IPS-20b (cell line): ENCODE data around the gene LRRC4B.
A peak's percentile ranks its signal among the peaks of the same experiment; 100 is the strongest.
"Not testable (repeated sequence)": the region's sequence is repeated elsewhere in the genome, so short reads cannot be mapped to it uniquely, and the experiment has no call there.

ENCODE experiments used
- H3K27ac ChIP-seq: one replicate; pipeline ENCODE4 v1.5.1; 2013; ENCODE audit warnings: low read length
- H3K27me3 ChIP-seq: 2 replicates; pipeline ENCODE4 v1.6.1; 2013; ENCODE audit warnings: mild to moderate bottlenecking, low read length, inconsistent platforms; ENCODE audit not compliant: insufficient read depth
- H3K36me3 ChIP-seq: 2 replicates; pipeline ENCODE4 v1.6.1; 2013; ENCODE audit warnings: low read depth, mild to moderate bottlenecking, inconsistent platforms, low read length, moderate library complexity; ENCODE audit not compliant: insufficient read depth
- H3K4me1 ChIP-seq: 2 replicates; pipeline ENCODE4 v1.6.1; 2013; ENCODE audit warnings: mild to moderate bottlenecking, control low read depth, inconsistent platforms, low read length, moderate library complexity; ENCODE audit not compliant: insufficient read depth
- H3K4me3 ChIP-seq: 2 replicates; pipeline ENCODE4 v1.5.1; 2013; ENCODE audit warnings: mild to moderate bottlenecking, low read length, inconsistent platforms
- H3K9ac ChIP-seq: 2 replicates; pipeline ENCODE4 v1.6.1; 2013; ENCODE audit warnings: low read depth, mild to moderate bottlenecking, inconsistent platforms, low read length, moderate library complexity
- H3K9me3 ChIP-seq: 2 replicates; pipeline ENCODE4 v1.6.1; 2013; ENCODE audit warnings: mild to moderate bottlenecking, low read depth, low read length, inconsistent platforms; ENCODE audit not compliant: insufficient read depth

Gene LRRC4B, protein sequence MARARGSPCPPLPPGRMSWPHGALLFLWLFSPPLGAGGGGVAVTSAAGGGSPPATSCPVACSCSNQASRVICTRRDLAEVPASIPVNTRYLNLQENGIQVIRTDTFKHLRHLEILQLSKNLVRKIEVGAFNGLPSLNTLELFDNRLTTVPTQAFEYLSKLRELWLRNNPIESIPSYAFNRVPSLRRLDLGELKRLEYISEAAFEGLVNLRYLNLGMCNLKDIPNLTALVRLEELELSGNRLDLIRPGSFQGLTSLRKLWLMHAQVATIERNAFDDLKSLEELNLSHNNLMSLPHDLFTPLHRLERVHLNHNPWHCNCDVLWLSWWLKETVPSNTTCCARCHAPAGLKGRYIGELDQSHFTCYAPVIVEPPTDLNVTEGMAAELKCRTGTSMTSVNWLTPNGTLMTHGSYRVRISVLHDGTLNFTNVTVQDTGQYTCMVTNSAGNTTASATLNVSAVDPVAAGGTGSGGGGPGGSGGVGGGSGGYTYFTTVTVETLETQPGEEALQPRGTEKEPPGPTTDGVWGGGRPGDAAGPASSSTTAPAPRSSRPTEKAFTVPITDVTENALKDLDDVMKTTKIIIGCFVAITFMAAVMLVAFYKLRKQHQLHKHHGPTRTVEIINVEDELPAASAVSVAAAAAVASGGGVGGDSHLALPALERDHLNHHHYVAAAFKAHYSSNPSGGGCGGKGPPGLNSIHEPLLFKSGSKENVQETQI

DNA sequence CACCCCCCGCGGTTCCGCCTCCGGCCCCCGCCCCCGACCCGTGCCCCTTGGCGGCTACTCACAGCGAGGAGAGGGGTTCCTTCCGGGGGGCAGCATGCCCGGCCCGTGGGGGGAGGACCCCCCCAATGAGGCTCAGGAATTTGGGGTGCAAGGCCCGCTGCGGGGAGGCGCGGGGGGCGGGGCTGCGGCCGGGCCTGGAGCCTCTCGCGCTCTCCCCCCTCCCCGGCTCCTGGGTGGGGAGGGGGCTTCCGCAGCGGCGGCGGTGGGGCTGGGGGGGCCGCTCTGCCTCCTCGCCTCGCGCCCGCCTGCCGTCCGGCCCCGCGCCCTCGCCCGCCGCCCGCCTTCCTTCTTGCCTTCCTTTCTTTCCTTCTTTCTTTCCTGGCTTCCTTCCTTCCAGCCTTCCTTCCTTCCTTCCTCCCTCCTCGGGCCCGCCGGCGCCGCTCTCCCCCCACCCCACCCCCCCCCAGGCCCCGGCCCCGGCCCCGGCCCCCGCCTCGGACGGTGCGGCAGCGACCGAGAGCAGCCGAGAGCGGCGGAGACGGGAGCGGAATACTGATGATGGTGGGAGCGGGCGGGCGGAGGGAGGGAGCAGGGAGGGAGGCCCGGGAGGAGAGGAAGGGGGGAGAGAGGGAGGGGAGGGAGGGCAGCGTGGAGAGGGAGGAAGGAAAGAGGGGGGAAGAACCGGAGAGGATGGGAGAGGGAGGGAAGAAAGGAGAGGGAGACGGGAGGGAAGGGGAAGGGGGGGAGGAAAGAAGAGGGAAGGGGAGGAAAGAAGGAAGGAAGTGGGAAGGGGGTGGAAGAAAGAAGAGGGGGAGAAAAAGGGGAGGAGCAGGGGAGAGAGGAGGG is at the start of gene LRRC4B:
Gene LRRC4B (minus strand): TSS at position 554 of the 846 bp plus-strand sequence. CDS start 19,597 bp downstream, outside the sequence.
- Histone ChIP-seq H3K27me3 (peaks cover 53% of the 10 kb centered on the region), H3K27ac (no peak within 1 kb of the TSS), H3K4me3 (peak within 1 kb of the TSS; percentile 51; the same call in 1 of the 2 replicates)

DNA sequence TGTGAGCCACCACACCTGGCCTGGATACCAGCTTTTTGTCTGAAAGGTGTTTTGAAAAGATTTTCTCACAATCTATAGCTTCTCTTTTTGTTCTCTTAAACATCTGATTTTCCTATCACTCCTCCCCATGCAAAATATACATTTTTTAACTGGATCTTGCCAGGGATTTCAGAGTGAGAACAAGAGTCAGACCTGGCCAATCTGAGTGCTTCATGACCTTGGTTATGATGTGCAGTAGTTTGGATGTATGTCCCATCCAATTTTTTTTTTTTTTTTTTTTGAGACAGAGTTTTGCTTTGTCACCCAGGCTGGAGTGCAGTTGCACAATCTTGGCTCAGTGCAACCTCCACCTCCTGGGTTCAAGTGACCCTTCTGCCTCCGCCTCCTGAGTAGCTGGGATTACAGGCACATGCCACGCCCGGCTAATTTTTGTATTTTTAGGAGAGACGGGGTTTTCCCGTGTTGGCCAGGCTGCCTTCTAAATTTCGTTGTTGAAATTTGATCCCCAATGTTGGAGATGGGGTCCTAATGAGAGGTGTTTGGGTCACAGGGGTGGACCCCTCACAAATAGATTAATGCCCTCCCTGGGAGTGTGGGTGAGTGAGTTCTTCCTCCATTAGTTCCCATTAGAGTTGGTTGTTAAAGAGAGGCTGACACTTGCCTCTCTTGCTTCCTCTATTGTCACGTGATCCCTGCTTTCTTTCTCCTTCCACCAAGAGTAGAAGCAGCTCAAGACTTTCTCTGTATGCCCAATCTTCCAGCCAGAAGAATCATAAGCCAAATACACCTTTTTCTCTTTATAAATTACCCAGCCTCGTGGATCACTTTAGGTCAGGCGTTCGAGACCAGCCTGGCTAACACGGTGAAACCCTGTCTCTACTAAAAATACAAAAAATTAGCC is 44.5 kb upstream of the LRRC4B start:
- H3K27me3 ChIP-seq, H3K36me3 ChIP-seq, H3K9ac ChIP-seq, H3K27ac ChIP-seq, H3K9me3 ChIP-seq, H3K4me3 ChIP-seq, H3K4me1 ChIP-seq: not testable (repeated sequence)

More for the DNA sequence above, at the start of gene LRRC4B:
- no peaks in the 10 kb centered on the region for H3K4me1 ChIP-seq
- peaks cover 38% of the 10 kb centered on the region for H3K9me3 ChIP-seq
- no peak within 1 kb of the TSS for H3K9ac ChIP-seq
- no peaks in the 10 kb centered on the region for H3K36me3 ChIP-seq

DNA sequence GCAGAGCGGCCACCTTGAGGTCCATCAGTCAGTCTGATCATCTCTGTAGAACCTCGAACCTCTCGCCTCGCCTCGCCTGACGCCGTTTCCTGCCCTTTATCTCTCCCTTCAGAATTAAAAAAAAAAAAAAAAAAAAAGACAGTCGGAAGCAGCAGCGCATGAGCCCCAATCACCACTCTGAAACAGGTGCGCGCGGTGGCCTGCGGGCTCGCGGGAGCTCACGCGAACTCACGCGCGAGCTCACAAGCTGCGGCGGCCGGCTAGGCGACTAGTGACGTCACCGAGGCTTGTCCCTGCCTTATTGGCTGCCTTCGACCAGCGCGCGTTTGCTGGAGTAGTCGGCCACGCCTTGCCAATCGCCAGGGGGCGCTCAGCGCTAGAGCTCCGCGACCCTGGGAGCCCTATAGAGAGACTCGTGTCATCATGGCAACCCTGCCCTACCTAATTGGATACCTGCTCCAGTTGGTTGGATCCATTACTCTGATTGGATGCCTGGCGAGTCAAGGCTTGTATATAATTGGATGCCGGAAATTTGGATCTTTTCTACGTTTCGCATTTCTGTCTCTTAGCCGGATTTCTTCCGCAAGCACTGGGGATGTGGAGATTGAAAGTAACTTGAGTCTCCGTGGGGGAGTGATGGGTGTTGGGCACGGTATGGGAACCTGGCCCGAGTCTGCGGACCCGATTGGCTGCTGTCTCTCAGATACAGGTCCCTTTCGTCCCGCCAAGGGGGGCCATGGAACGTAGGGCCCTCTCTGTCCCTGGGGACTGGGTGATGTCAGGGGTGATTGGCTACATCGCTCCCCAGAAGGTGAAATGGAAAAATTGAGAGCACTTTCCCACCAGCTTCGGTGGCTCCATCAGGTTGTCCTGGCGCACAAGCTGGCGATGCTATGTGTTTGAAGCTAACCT is 39.9 kb upstream of the LRRC4B start:
- H3K27me3 ChIP-seq = peaks cover 13% of the 10 kb centered on the region

DNA sequence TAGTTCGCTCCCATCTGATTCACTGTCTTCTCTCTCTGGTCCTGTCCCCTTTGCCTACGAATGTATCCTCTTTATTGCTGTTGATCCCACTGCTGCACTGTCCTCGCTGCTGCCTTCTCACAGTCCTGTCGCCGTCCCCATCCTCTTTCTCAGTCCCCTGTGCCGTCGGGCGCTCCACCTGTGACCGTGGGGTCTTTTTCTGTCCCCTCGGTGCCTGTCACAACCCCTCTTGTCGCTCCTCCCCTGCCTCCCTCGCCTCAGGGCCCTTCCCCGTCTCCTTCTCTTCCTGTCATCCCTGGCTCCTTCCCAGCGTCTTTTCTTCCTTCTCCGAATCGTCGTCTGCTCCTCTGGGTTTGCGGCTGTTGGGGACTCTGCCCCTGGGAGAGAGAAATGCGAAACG is 39.2 kb upstream of the LRRC4B start:
- H3K36me3 ChIP-seq = no peaks in the 10 kb centered on the region
- peaks cover 21% of the 10 kb centered on the region for H3K27me3 ChIP-seq
- no peak overlapping the region for H3K27ac ChIP-seq
- H3K4me1 ChIP-seq = no peaks in the 10 kb centered on the region
- H3K4me3 ChIP-seq = peak overlapping the region; percentile 40; the same call in 1 of the 2 replicates
- peaks cover 10% of the 10 kb centered on the region; the same call in 1 of the 2 replicates for H3K9me3 ChIP-seq
- H3K9ac ChIP-seq = no peak overlapping the region

More for the DNA sequence above, 39.9 kb upstream of the LRRC4B start:
- Histone ChIP-seq H3K4me1 (no peaks in the 10 kb centered on the region), H3K36me3 (no peaks in the 10 kb centered on the region), H3K4me3 (peak overlapping the region; percentile 52; the same call in 1 of the 2 replicates), H3K9ac (no peak overlapping the region), H3K27ac (no peak overlapping the region), H3K9me3 (peaks cover 4% of the 10 kb centered on the region; the same call in 1 of the 2 replicates)

DNA sequence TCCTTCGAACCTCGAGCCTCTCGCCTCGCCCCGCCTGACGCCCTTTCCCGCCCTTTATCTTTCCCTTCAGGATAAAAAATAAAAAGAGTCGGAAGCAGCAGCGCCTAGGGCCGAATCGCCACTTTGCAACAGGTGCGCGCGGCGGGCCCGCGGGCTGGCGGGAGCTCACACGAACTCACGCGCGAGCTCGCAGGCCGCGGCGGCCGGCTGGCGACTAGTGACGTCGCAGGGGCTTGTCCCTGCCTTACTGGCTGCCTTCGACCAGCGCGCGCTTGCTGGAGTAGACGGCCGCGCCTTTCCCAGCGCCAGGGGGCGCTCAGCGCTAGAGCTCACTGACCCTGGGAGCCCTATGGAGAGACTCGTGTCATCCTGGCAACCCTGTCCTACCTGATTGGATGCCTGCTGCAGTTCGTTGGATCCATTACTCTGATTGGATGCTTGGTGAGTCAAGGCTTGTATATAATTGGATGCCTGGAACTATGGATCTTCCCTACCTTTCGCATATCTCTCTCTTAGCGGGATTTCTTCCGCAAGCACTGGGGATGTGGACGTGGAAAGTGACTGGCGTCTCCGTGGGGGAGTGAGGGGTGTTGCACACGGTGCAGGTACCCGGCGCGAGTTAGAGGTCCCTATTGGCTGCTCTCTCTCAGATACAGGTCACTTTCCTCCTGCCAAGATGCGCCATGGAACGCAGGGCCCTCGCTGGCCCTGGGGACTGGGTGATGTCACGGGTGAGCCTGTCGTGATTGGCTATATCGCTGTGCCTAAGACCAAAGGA is 38.0 kb upstream of the LRRC4B start:
- not testable (repeated sequence) for H3K27ac ChIP-seq, H3K36me3 ChIP-seq, H3K9ac ChIP-seq, H3K4me3 ChIP-seq, H3K9me3 ChIP-seq, H3K4me1 ChIP-seq
- H3K27me3 ChIP-seq = peaks cover 21% of the 10 kb centered on the region

DNA sequence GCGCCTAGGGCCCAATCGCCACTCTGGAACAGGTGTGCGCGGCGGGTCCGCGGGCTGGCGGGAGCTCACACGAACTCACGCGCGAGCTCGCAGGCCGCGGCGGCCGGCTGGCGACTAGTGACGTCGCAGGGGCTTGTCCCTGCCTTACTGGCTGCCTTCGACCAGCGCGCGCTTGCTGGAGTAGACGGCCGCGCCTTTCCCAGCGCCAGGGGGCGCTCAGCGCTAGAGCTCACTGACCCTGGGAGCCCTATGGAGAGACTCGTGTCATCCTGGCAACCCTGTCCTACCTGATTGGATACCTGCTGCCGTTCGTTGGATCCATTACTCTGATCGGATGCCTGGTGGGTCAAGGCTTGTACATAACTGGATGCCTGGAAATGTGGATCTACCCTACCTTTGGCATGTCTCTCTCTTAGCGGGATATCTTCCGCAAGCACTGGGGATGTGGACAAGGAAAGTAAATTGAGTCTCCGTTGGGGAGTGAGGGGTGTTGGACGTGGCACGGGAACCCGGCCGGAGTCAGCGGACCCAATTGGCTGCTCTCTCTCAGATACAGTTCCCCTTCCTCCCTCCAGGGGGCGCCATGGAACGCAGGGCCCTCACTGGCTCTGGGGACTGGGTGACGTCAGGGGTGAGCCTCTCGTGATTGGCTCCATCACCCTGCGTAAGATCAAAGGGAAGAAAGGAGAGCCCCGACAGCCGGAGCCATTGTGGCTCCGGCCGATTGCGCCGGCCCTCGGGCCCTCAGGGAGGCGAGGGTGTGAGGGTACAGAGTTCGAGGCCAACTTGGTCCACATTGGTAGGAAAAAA is 36.2 kb upstream of the LRRC4B start:
- not testable (repeated sequence) for H3K9ac ChIP-seq, H3K4me1 ChIP-seq, H3K27ac ChIP-seq, H3K4me3 ChIP-seq, H3K36me3 ChIP-seq
- peaks cover 24% of the 10 kb centered on the region for H3K9me3 ChIP-seq
- H3K27me3 ChIP-seq = peaks cover 21% of the 10 kb centered on the region

DNA sequence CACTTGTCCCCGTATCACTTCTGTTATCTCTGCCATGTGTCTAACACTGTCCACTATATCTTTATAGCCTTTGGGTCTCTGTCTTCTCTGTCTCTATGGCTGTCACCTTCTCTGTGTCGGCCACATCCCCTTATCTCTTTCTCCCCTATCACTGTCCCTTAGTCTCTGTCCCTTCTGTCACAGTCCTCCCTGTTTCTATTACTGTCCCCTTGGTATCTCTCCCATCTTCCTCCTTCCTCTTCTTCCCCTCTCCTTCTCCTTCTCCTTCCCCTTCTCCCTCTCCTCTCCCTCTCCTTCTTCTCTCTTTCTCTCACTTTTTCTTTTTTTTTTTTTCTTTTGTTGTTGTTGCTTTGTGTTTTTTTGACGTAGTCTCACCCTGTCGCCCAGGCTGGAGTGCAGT is 34.7 kb upstream of the LRRC4B start:
- no peak overlapping the region for H3K27ac ChIP-seq
- no peak overlapping the region for H3K4me3 ChIP-seq
- H3K9ac ChIP-seq = no peak overlapping the region
- H3K36me3 ChIP-seq = no peaks in the 10 kb centered on the region
- H3K27me3 ChIP-seq = peaks cover 21% of the 10 kb centered on the region
- no peaks in the 10 kb centered on the region for H3K4me1 ChIP-seq
- peaks cover 29% of the 10 kb centered on the region for H3K9me3 ChIP-seq

DNA sequence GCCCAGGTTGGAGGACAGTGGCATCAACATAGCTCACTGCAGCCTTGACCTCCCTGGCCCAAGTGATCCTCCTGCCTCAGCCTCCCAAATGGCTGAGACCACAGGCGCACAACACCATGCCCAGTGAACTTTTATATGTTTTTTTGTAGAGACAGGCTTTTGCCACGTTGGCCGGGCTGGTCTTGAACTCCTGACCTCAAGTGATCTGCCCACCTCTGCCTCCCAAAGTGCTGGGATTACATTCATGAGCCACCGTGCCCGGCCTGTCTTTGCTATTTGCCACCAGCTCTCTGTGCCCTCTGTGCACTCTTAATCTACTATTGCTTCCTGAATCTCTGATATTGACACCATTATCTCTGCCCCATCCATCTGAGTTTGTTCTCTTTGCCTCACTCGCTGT is 34.3 kb upstream of the LRRC4B start:
- H3K4me1 ChIP-seq = no peaks in the 10 kb centered on the region
- peaks cover 29% of the 10 kb centered on the region for H3K9me3 ChIP-seq
- no peak overlapping the region for H3K4me3 ChIP-seq
- no peak overlapping the region for H3K9ac ChIP-seq
- H3K36me3 ChIP-seq = no peaks in the 10 kb centered on the region
- H3K27ac ChIP-seq = no peak overlapping the region
- H3K27me3 ChIP-seq = peaks cover 19% of the 10 kb centered on the region

DNA sequence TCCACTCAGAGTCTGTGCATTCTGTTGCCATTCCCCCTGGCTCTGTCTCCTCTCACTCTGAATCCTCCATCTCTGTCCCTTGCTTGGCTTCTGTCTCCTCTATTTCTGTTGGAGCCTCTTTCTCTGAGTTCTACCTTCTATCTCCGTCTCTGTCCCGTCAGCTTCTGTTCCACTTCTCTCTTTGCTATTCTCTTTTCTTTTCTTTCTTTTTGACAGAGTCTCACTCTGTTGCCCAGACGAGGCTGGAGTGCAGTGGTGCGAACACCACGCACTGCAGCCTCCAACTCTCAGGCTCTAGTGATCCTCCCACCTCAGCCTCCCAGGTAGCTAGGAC is 33.8 kb upstream of the LRRC4B start:
- H3K36me3 ChIP-seq = no peaks in the 10 kb centered on the region
- H3K9ac ChIP-seq = no peak overlapping the region
- H3K27me3 ChIP-seq = peaks cover 14% of the 10 kb centered on the region
- H3K4me1 ChIP-seq = no peaks in the 10 kb centered on the region
- H3K4me3 ChIP-seq = no peak overlapping the region
- H3K27ac ChIP-seq = no peak overlapping the region
- peaks cover 30% of the 10 kb centered on the region for H3K9me3 ChIP-seq
